ENCODE data around the gene LATS2. TPM values are rescaled to one million over a fixed set of nuclear protein-coding genes. Genes with fewer than 3 reads are reported as not detected.

LATS2 gene
- total RNA-seq, 1 experiment from 2014 or later: not detected

DNA sequence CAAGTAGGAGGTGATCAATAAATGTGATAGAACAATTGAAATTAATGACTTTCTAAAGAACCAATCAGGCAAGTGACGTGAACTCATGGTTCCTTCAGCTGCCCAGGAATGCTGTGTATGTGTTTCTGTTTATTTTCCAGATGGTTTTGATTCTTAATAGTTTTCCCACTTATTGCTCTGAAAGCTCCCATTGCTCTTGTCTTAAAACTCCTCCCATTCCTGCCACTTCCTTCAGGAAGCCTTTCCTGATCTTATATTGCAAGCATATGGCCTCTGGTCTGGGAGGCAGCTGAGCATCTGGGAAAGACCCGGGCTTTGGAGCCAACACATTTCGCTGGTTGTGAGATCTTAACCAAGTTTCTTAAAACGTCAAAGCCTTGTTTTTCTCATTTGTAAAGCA, 17.1 kb upstream of the LATS2 start:
- no peak overlapping the region for H3K27ac ChIP-seq (ENCODE audit: low read length)
- H3K79me2 ChIP-seq (ENCODE audit: low read length): no peaks in the 10 kb centered on the region
- no peaks in the 10 kb centered on the region for H3K36me3 ChIP-seq (ENCODE audit: insufficient read depth, low read length)
- no peaks in the 10 kb centered on the region for H3K4me1 ChIP-seq (ENCODE audit: low read length)
- no peaks in the 10 kb centered on the region for H3K27me3 ChIP-seq (ENCODE audit: low read length)
- H3K4me3 ChIP-seq (ENCODE audit: low read length): no peak overlapping the region
- H3K9ac ChIP-seq (ENCODE audit: low read length): no peak overlapping the region
- no peaks in the 10 kb centered on the region for H3K9me2 ChIP-seq (replicated peaks; ENCODE audit: insufficient read depth, low read length)
- H2AFZ ChIP-seq (ENCODE audit: low read length): no peak overlapping the region
- no peak overlapping the region for H3K4me2 ChIP-seq (ENCODE audit: low read depth, low read length, poor library complexity, severe bottlenecking)
- H4K20me1 ChIP-seq (ENCODE audit: insufficient read depth, low read depth, low read length): no peaks in the 10 kb centered on the region
- no peak for DNase-seq
- H3K9me3 ChIP-seq (ENCODE audit: low read length): no peaks in the 10 kb centered on the region

DNA sequence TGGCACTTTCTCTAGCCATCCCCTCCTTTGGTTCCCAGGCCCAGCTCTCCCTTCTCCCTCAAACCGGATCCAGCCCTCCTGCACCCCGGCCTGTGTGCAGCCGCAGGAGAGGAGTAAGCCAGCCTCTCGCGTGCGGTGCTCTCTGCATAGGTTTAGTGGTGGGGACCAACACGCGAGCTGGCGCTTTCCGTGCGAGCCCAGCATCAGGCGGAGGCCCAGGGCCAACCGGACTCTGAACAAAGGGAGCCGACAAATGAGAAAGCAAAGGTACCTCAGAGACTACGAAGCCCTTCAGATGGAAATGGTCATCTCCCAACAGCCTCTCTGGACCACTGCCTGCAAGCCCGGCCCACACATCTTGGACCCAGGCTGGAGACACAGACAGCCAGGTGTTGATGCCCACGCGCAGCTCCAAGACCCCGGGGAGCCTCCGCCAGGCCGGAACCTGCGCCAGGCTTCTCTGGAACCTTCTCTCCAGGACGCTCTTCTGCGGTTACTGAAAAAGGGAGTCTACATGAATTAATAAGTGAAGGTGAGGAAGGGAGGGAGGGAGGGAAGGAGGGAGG, 16.5 kb upstream of the LATS2 start:
- Histone ChIP-seq H3K27me3 (ENCODE audit: low read length) (no peaks in the 10 kb centered on the region), H3K27ac (ENCODE audit: low read length) (no peak overlapping the region), H4K20me1 (ENCODE audit: insufficient read depth, low read depth, low read length) (no peaks in the 10 kb centered on the region), H3K4me2 (ENCODE audit: low read depth, low read length, poor library complexity, severe bottlenecking) (no peak overlapping the region), H3K9me3 (ENCODE audit: low read length) (no peaks in the 10 kb centered on the region), H3K79me2 (ENCODE audit: low read length) (no peaks in the 10 kb centered on the region), H3K4me1 (ENCODE audit: low read length) (no peaks in the 10 kb centered on the region), H3K9ac (ENCODE audit: low read length) (no peak overlapping the region), H3K36me3 (ENCODE audit: insufficient read depth, low read length) (no peaks in the 10 kb centered on the region), H3K9me2 (replicated peaks; ENCODE audit: insufficient read depth, low read length) (no peaks in the 10 kb centered on the region), H2AFZ (ENCODE audit: low read length) (no peak overlapping the region), H3K4me3 (ENCODE audit: low read length) (no peak overlapping the region)
- DNase-seq: no peak

DNA sequence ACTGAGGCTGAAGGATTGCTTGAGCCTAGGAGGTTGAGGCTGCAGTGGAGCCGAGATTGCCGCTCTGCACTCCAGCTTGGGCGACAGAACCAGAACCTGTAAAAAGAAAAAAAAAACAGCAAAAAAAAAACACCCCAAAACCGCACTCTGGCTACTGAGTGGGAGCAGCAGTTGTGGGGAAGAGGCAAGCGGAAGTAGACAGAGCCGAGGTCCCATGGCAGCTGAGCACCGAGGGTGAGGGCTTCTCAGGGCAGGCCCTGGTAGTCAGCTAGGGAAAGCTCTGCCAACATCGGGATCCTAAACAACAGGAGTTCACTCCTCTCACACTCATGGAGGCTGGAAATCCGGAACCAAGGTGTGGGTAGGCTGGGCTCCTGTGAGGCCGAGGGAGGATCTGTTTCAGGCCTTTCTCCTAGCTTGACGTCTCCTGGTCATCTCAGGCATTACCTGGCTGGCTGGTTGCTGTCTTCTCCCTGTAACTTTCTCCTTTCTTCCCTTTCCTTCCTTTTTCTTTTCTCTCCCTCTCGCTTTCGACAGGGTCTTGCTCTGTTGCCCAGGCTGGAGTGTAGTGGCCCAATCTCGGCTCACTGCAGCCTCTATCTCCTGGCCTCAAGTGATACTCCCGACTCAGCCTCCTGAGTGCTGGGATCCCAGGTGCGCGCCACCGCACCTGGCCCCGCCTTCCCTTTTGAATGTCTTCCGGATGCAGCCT, 15.8 kb upstream of the LATS2 start:
- Histone ChIP-seq H3K9me2 (replicated peaks; ENCODE audit: insufficient read depth, low read length) (no peaks in the 10 kb centered on the region), H3K9me3 (ENCODE audit: low read length) (no peaks in the 10 kb centered on the region), H2AFZ (ENCODE audit: low read length) (no peak overlapping the region), H3K27me3 (ENCODE audit: low read length) (no peaks in the 10 kb centered on the region), H3K27ac (ENCODE audit: low read length) (no peak overlapping the region), H4K20me1 (ENCODE audit: insufficient read depth, low read depth, low read length) (no peaks in the 10 kb centered on the region), H3K4me2 (ENCODE audit: low read depth, low read length, poor library complexity, severe bottlenecking) (no peak overlapping the region), H3K79me2 (ENCODE audit: low read length) (no peaks in the 10 kb centered on the region), H3K36me3 (ENCODE audit: insufficient read depth, low read length) (no peaks in the 10 kb centered on the region), H3K9ac (ENCODE audit: low read length) (no peak overlapping the region), H3K4me3 (ENCODE audit: low read length) (no peak overlapping the region), H3K4me1 (ENCODE audit: low read length) (no peaks in the 10 kb centered on the region)
- no peak for DNase-seq

DNA sequence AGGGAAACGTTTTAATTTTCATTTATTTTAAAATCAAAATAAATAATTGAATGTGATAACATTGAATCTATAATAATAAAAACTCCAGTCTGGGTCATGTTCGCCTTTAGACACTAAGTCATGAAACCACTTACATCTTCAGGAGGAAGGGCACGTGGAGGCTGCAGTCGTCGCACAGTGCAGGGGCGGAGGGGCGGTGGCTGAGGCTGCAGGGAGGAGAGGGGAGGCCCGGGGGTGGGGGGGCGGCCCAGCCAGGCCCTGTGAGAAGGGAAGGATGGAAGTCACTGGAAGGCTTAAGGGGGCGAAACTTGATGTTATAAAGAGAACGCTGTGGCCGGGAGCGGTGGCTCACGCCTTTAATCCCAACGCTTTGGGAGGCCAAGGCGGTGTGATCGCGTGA, 14.9 kb upstream of the LATS2 start:
- H3K27ac ChIP-seq (ENCODE audit: low read length): no peak overlapping the region
- no peaks in the 10 kb centered on the region for H3K36me3 ChIP-seq (ENCODE audit: insufficient read depth, low read length)
- H3K4me3 ChIP-seq (ENCODE audit: low read length): no peak overlapping the region
- no peaks in the 10 kb centered on the region for H3K27me3 ChIP-seq (ENCODE audit: low read length)
- no peak overlapping the region for H2AFZ ChIP-seq (ENCODE audit: low read length)
- no peaks in the 10 kb centered on the region for H3K9me3 ChIP-seq (ENCODE audit: low read length)
- H3K9ac ChIP-seq (ENCODE audit: low read length): no peak overlapping the region
- no peak overlapping the region for H3K4me2 ChIP-seq (ENCODE audit: low read depth, low read length, poor library complexity, severe bottlenecking)
- no peaks in the 10 kb centered on the region for H3K79me2 ChIP-seq (ENCODE audit: low read length)
- DNase-seq: no peak
- H4K20me1 ChIP-seq (ENCODE audit: insufficient read depth, low read depth, low read length): no peaks in the 10 kb centered on the region
- no peaks in the 10 kb centered on the region for H3K9me2 ChIP-seq (replicated peaks; ENCODE audit: insufficient read depth, low read length)
- H3K4me1 ChIP-seq (ENCODE audit: low read length): no peaks in the 10 kb centered on the region

DNA sequence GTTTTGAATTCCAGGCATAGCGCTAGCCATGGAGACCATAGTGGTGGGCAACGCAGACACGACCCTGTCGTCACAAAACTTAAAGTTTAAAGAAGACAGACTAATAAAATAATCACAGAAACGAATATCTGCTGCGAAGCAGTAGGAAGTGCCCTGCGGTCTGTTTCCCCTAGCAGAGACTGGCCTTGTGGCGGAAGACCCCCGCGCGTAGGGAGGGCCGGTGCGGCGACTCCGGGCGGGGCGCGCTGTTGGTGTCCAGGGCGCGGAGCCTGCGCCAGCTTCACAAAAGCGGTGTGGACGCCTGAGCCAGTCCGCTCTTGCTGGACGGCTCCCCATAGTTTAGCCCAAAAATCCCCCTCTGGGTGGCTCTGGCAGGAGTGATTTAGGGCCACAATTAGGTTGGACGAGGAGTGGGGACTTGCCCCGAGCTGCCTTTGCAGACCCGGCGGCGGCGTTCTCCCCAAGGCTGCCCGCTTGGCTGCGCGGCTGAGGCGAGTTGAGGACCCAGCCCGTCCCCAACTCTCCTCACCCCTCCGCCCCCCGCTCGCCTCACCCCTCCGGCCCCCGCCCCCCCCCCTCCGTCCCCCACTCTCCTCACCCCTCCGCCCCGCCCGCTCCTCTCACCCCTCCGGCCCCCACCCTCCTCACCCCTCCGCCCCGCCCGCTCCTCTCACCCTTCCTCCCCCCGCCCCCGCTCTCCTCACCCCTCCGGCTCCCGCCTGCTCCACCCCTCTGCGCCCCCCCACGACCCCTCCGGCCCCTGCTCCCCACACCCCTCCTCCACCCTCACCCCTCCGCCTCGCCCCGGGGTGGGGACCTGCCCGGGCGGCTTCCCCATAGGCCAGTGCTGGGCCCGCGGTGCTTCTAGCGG, 14.2 kb upstream of the LATS2 start:
- no peak for DNase-seq
- no peak overlapping the region for H3K4me3 ChIP-seq (ENCODE audit: low read length)
- no peaks in the 10 kb centered on the region for H3K4me1 ChIP-seq (ENCODE audit: low read length)
- H3K36me3 ChIP-seq (ENCODE audit: insufficient read depth, low read length): no peaks in the 10 kb centered on the region
- no peak overlapping the region for H3K4me2 ChIP-seq (ENCODE audit: low read depth, low read length, poor library complexity, severe bottlenecking)
- no peaks in the 10 kb centered on the region for H3K27me3 ChIP-seq (ENCODE audit: low read length)
- no peaks in the 10 kb centered on the region for H3K9me2 ChIP-seq (replicated peaks; ENCODE audit: insufficient read depth, low read length)
- no peaks in the 10 kb centered on the region for H3K9me3 ChIP-seq (ENCODE audit: low read length)
- H3K9ac ChIP-seq (ENCODE audit: low read length): no peak overlapping the region
- no peak overlapping the region for H2AFZ ChIP-seq (ENCODE audit: low read length)
- no peaks in the 10 kb centered on the region for H3K79me2 ChIP-seq (ENCODE audit: low read length)
- no peak overlapping the region for H3K27ac ChIP-seq (ENCODE audit: low read length)
- no peaks in the 10 kb centered on the region for H4K20me1 ChIP-seq (ENCODE audit: insufficient read depth, low read depth, low read length)

DNA sequence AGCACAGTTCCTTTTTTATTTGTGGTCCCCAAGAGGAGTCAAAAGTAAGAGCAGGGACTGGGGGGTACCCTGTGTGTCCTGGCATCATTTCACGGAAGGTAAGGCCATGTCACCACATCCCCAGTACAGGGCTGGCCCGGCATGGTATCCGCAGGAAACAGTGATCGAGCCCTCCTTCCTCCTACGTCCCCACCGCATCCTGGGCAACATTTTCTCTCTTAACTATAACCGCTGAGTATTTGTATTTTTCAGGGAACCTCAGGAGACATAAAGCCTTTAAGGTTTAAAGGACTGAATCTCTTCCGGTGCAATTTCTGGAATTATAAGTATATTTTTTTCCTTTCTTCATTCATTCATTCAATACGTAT, 13.6 kb upstream of the LATS2 start:
- Histone ChIP-seq H4K20me1 (ENCODE audit: insufficient read depth, low read depth, low read length) (no peaks in the 10 kb centered on the region), H3K4me1 (ENCODE audit: low read length) (no peaks in the 10 kb centered on the region), H3K4me3 (ENCODE audit: low read length) (no peak overlapping the region), H3K27me3 (ENCODE audit: low read length) (no peaks in the 10 kb centered on the region), H3K79me2 (ENCODE audit: low read length) (no peaks in the 10 kb centered on the region), H3K4me2 (ENCODE audit: low read depth, low read length, poor library complexity, severe bottlenecking) (no peak overlapping the region), H3K9ac (ENCODE audit: low read length) (no peak overlapping the region), H3K27ac (ENCODE audit: low read length) (no peak overlapping the region), H3K9me3 (ENCODE audit: low read length) (no peaks in the 10 kb centered on the region), H3K36me3 (ENCODE audit: insufficient read depth, low read length) (no peaks in the 10 kb centered on the region), H2AFZ (ENCODE audit: low read length) (no peak overlapping the region), H3K9me2 (replicated peaks; ENCODE audit: insufficient read depth, low read length) (no peaks in the 10 kb centered on the region)
- DNase-seq: no peak

DNA sequence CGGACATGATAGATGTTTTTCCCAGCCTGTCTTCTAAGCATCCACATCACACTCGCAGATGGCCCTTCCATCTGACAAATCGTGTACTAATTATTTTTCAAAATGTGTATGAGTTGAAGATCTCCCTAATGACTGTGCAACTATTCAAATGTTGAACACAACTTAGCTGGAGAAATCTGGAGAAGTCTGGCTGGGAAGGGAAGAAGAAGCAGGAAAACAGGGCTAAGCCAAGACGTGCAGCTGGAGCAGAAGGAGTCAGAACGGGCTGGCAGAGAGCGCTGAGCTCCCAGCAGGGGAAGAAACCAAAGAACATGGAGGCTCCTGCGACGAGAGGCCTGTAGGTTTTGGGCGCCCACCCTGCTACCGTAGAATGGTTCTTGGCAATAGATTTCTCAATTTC, 13.2 kb upstream of the LATS2 start:
- H2AFZ ChIP-seq (ENCODE audit: low read length): no peak overlapping the region
- H3K27ac ChIP-seq (ENCODE audit: low read length): no peak overlapping the region
- no peak overlapping the region for H3K4me2 ChIP-seq (ENCODE audit: low read depth, low read length, poor library complexity, severe bottlenecking)

DNA sequence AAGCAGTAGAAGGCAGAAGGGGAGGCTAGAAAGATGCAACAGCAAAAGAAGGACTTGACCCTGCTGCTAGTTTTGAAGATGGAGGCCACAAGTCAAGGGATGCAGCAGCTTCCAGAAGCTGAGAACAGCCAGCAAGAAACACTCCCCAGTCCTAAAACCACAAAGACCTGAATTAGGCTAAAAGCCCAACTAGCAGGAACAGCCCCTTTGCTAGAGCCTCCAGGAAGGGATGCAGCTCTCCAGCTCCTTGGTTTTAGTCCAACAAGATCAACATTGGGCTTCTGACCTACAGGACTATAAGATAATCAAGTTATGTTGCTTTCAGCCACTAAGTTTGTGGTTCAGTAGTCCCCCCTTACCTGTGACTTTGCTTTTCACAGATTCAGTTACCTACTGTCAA, 10.5 kb upstream of the LATS2 start:
- no peaks in the 10 kb centered on the region for H3K4me1 ChIP-seq (ENCODE audit: low read length)
- H3K9me3 ChIP-seq (ENCODE audit: low read length): no peaks in the 10 kb centered on the region
- H3K79me2 ChIP-seq (ENCODE audit: low read length): no peaks in the 10 kb centered on the region
- H3K27ac ChIP-seq (ENCODE audit: low read length): no peak overlapping the region
- no peak overlapping the region for H2AFZ ChIP-seq (ENCODE audit: low read length)
- DNase-seq: no peak
- H3K9ac ChIP-seq (ENCODE audit: low read length): no peak overlapping the region
- no peaks in the 10 kb centered on the region for H3K9me2 ChIP-seq (replicated peaks; ENCODE audit: insufficient read depth, low read length)
- H3K36me3 ChIP-seq (ENCODE audit: insufficient read depth, low read length): no peaks in the 10 kb centered on the region
- H3K4me3 ChIP-seq (ENCODE audit: low read length): no peak overlapping the region
- H4K20me1 ChIP-seq (ENCODE audit: insufficient read depth, low read depth, low read length): no peaks in the 10 kb centered on the region
- no peak overlapping the region for H3K4me2 ChIP-seq (ENCODE audit: low read depth, low read length, poor library complexity, severe bottlenecking)
- no peaks in the 10 kb centered on the region for H3K27me3 ChIP-seq (ENCODE audit: low read length)

More for the DNA sequence above, 13.2 kb upstream of the LATS2 start:
- Histone ChIP-seq H3K9ac (ENCODE audit: low read length) (no peak overlapping the region), H3K36me3 (ENCODE audit: insufficient read depth, low read length) (no peaks in the 10 kb centered on the region), H3K4me1 (ENCODE audit: low read length) (no peaks in the 10 kb centered on the region), H4K20me1 (ENCODE audit: insufficient read depth, low read depth, low read length) (no peaks in the 10 kb centered on the region), H3K4me3 (ENCODE audit: low read length) (no peak overlapping the region), H3K9me3 (ENCODE audit: low read length) (no peaks in the 10 kb centered on the region), H3K9me2 (replicated peaks; ENCODE audit: insufficient read depth, low read length) (no peaks in the 10 kb centered on the region), H3K27me3 (ENCODE audit: low read length) (no peaks in the 10 kb centered on the region), H3K79me2 (ENCODE audit: low read length) (no peaks in the 10 kb centered on the region)
- no peak for DNase-seq
